ENCODE data around the gene PARK7.

Gene PARK7

DNA sequence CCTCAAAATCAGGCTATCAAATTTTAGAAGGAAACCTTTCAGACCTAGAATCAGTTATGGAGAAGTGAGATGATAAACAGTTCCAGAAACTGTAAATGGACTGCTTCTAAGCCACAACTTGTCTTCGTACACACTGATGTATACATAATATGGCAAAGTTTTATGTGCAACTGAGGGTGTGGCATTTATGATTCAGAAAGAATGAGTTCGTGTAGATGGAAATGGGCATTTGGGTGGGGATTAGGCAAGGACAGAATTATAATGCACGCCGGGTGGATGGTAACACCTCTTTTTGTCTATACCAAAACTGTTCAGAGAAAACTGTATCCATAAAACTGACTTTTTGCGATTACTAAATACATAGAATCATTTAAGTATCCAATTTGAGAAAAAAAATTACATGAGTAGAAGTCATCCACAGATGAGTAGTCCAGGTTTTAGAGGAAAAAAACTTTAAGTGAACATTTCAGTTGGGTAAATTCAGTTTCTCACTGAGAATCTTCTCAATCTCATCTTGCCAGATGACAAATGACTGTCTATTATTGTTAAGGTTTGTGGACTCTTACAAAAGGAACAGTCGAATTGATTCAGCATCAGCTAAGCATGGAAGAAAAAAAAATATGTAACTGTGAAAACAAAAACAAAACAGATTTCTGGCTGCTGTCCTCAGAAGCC, 42.1 kb downstream of the PARK7 start:
- H3K4me3 ChIP-seq (ENCODE audit: low read length) = no peak overlapping the region
- H3K27me3 ChIP-seq (ENCODE audit: control insufficient read depth, low read length) = no peaks in the 10 kb centered on the region
- H3K27ac ChIP-seq (ENCODE audit: low read depth, low read length) = no peak overlapping the region
- no peaks in the 10 kb centered on the region for H3K79me2 ChIP-seq (ENCODE audit: control insufficient read depth, low read length)
- no peaks in the 10 kb centered on the region for H3K4me1 ChIP-seq (ENCODE audit: control insufficient read depth, low read length)
- no peaks in the 10 kb centered on the region for H3K9me3 ChIP-seq (ENCODE audit: control insufficient read depth, insufficient read depth, low read length)
- TF ChIP-seq, protein P1, sequence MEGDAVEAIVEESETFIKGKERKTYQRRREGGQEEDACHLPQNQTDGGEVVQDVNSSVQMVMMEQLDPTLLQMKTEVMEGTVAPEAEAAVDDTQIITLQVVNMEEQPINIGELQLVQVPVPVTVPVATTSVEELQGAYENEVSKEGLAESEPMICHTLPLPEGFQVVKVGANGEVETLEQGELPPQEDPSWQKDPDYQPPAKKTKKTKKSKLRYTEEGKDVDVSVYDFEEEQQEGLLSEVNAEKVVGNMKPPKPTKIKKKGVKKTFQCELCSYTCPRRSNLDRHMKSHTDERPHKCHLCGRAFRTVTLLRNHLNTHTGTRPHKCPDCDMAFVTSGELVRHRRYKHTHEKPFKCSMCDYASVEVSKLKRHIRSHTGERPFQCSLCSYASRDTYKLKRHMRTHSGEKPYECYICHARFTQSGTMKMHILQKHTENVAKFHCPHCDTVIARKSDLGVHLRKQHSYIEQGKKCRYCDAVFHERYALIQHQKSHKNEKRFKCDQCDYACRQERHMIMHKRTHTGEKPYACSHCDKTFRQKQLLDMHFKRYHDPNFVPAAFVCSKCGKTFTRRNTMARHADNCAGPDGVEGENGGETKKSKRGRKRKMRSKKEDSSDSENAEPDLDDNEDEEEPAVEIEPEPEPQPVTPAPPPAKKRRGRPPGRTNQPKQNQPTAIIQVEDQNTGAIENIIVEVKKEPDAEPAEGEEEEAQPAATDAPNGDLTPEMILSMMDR (IDR thresholded peaks at IDR 0.05; ENCODE audit: low read depth, low read length, poor library complexity, severe bottlenecking) = no peak
- no peak for TF ChIP-seq EZH2phosphoT487 (IDR thresholded peaks at IDR 0.05; ENCODE audit: borderline replicate concordance, low read length)
- H3K4me2 ChIP-seq (ENCODE audit: low read length) = no peak overlapping the region
- H3K36me3 ChIP-seq (ENCODE audit: control insufficient read depth, low read length) = no peaks in the 10 kb centered on the region
- no peaks in the 10 kb centered on the region for H4K20me1 ChIP-seq (ENCODE audit: control insufficient read depth, insufficient read depth, low read depth, low read length)
- H3K9me2 ChIP-seq (replicated peaks; ENCODE audit: control insufficient read depth, low read length) = no peaks in the 10 kb centered on the region
- no peaks in the 10 kb centered on the region for H3F3A ChIP-seq (ENCODE audit: control insufficient read depth, insufficient read depth)

DNA sequence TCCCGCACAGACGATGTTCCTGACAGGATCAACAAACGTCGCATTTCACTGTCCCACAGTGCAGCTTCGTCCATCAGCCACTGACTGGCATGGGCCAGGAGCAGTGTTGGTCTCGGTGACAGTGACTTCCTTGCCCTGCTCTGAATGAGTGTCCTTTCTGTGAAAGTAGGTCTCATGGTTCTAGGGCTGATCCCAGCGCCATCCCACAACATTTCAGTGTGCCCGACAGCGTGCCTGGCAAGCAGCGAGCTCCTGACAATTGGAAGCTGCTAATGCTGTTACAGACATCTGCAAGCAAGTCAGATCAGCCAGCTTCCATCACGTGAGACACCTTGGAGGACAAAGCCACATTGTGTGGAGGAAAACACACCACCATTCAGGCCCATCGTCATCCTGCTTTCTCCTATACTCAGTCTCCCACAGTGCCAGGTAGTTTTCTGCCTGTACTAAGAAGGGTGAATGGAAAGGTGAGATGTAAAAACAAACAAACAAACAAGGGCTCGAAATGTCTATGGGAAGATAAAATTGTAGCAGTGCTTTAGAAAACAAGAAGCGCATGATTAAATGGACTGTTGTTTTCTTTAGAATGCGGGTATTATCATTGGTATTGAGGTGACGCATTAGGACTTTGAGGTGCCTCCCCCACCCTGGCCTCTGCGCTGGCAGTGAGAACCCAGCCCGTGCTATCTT, 42.7 kb downstream of the PARK7 start:
- Histone ChIP-seq H3K9me3 (ENCODE audit: control insufficient read depth, insufficient read depth, low read length) (no peaks in the 10 kb centered on the region), H3F3A (ENCODE audit: control insufficient read depth, insufficient read depth) (no peaks in the 10 kb centered on the region), H3K4me1 (ENCODE audit: control insufficient read depth, low read length) (no peaks in the 10 kb centered on the region), H3K4me3 (ENCODE audit: low read length) (no peak overlapping the region), H3K79me2 (ENCODE audit: control insufficient read depth, low read length) (no peaks in the 10 kb centered on the region), H3K27ac (ENCODE audit: low read depth, low read length) (no peak overlapping the region), H3K9me2 (replicated peaks; ENCODE audit: control insufficient read depth, low read length) (no peaks in the 10 kb centered on the region), H3K27me3 (ENCODE audit: control insufficient read depth, low read length) (no peaks in the 10 kb centered on the region), H4K20me1 (ENCODE audit: control insufficient read depth, insufficient read depth, low read depth, low read length) (no peaks in the 10 kb centered on the region), H3K36me3 (ENCODE audit: control insufficient read depth, low read length) (no peaks in the 10 kb centered on the region), H3K4me2 (ENCODE audit: low read length) (no peak overlapping the region)
- TF ChIP-seq EZH2phosphoT487 (IDR thresholded peaks at IDR 0.05; ENCODE audit: borderline replicate concordance, low read length) = no peak
- TF ChIP-seq, protein P1 (IDR thresholded peaks at IDR 0.05; ENCODE audit: low read depth, low read length, poor library complexity, severe bottlenecking) = no peak

GRCh38 chr1:8004803-8005573, 43.5 kb downstream of the PARK7 start:
- TF ChIP-seq EZH2phosphoT487 (IDR thresholded peaks at IDR 0.05; ENCODE audit: borderline replicate concordance, low read length) = no peak
- TF ChIP-seq, protein P1 (IDR thresholded peaks at IDR 0.05; ENCODE audit: low read depth, low read length, poor library complexity, severe bottlenecking) = no peak
- Histone ChIP-seq H3K9me2 (replicated peaks; ENCODE audit: control insufficient read depth, low read length) (no peaks in the 10 kb centered on the region), H3K27me3 (ENCODE audit: control insufficient read depth, low read length) (no peaks in the 10 kb centered on the region), H3K9me3 (ENCODE audit: control insufficient read depth, insufficient read depth, low read length) (no peaks in the 10 kb centered on the region), H3K27ac (ENCODE audit: low read depth, low read length) (no peak overlapping the region), H3K36me3 (ENCODE audit: control insufficient read depth, low read length) (no peaks in the 10 kb centered on the region), H3K79me2 (ENCODE audit: control insufficient read depth, low read length) (no peaks in the 10 kb centered on the region), H4K20me1 (ENCODE audit: control insufficient read depth, insufficient read depth, low read depth, low read length) (no peaks in the 10 kb centered on the region), H3K4me1 (ENCODE audit: control insufficient read depth, low read length) (no peaks in the 10 kb centered on the region), H3K4me3 (ENCODE audit: low read length) (no peak overlapping the region), H3F3A (ENCODE audit: control insufficient read depth, insufficient read depth) (no peaks in the 10 kb centered on the region), H3K4me2 (ENCODE audit: low read length) (no peak overlapping the region)

Measured in DOHH2 (cell line).